Glomerular endothelial cell (primary cell): ENCODE results near the gene FOXK2. TPM values are rescaled to one million over a fixed set of nuclear protein-coding genes. Genes with fewer than 3 reads are reported as not detected.

Experiments
- DNase-seq: peaks from one replicate; pipeline ENCODE4 v3.0.0-alpha.2; 2011; ENCODE audit warnings: low read depth, low spot score; ENCODE audit errors: extremely low read depth
- total RNA-seq: library from RNA; depleted of rRNA; stranded (reverse); fragments of >200 nt; gene quantifications from 2 replicates; pipeline ENCODE4 v1.2.3, GENCODE V29; 2015

FOXK2 gene
- 55.0 and 56.8 TPM in 2 replicates for total RNA-seq

GRCh38 chr17:82518826-82519810 lies at the start of gene FOXK2:
Gene FOXK2, plus strand, starts transcription at chr17:82519732. Its CDS starts 157 bp downstream, at chr17:82519889.
- DNase-seq = no peak

- no peak for DNase-seq
Observed at GRCh38 chr17:82470065-82470464, 49.5 kb upstream of the FOXK2 start.

GRCh38 chr17:82474223-82475010 lies 45.1 kb upstream of the FOXK2 start:
- DNase-seq = no peak

GRCh38 chr17:82475458-82475857 lies 44.1 kb upstream of the FOXK2 start:
- no peak for DNase-seq

- no peak for DNase-seq
Observed at GRCh38 chr17:82477934-82478333, 41.6 kb upstream of the FOXK2 start.

GRCh38 chr17:82479602-82480001 lies 39.9 kb upstream of the FOXK2 start:
- DNase-seq = no peak

- no peak for DNase-seq
Observed at GRCh38 chr17:82480318-82480717, 39.2 kb upstream of the FOXK2 start.

- no peak for DNase-seq
Observed at GRCh38 chr17:82483204-82483660, 36.3 kb upstream of the FOXK2 start.

GRCh38 chr17:82483836-82484235 lies 35.7 kb upstream of the FOXK2 start:
- DNase-seq = no peak

GRCh38 chr17:82486231-82487094 lies 33.1 kb upstream of the FOXK2 start:
- DNase-seq = no peak

- no peak for DNase-seq
Observed at GRCh38 chr17:82487910-82488309, 31.6 kb upstream of the FOXK2 start.

GRCh38 chr17:82489117-82489516 lies 30.4 kb upstream of the FOXK2 start:
- no peak for DNase-seq

- DNase-seq = no peak
Observed at GRCh38 chr17:82489851-82490511, 29.6 kb upstream of the FOXK2 start.

- no peak for DNase-seq
Observed at GRCh38 chr17:82490512-82491195, 28.9 kb upstream of the FOXK2 start.

- DNase-seq = no peak
Observed at GRCh38 chr17:82491196-82491530, 28.4 kb upstream of the FOXK2 start.

GRCh38 chr17:82491533-82491932 lies 28.0 kb upstream of the FOXK2 start:
- no peak for DNase-seq

- no peak for DNase-seq
Observed at GRCh38 chr17:82492643-82493225, 26.8 kb upstream of the FOXK2 start.

GRCh38 chr17:82493226-82493781 lies 26.2 kb upstream of the FOXK2 start:
- DNase-seq = no peak
